Ishikawa (cell line): ENCODE data around the gene PROC.
A peak's percentile ranks its signal among the peaks of the same experiment; 100 is the strongest.

ENCODE experiments used
- CEBPB ChIP-seq: IDR thresholded peaks from 2 replicates; pipeline ENCODE4 v1.6.1; 2012
- CREB1 ChIP-seq: IDR thresholded peaks from 2 replicates; pipeline ENCODE4 v1.6.1; 2012; ENCODE audit warnings: low read depth
- EGR1 ChIP-seq: IDR thresholded peaks from 2 replicates; pipeline ENCODE4 v1.6.1; 2012
- EP300 ChIP-seq: IDR thresholded peaks from 2 replicates; pipeline ENCODE4 v1.6.1; 2012; ENCODE audit warnings: borderline replicate concordance
- FOXM1 ChIP-seq: IDR thresholded peaks from 2 replicates; pipeline ENCODE4 v1.6.1; 2012; ENCODE audit warnings: low read depth, borderline replicate concordance
- MAX ChIP-seq: IDR thresholded peaks from 2 replicates; pipeline ENCODE4 v1.6.1; 2012
- NFIC ChIP-seq: IDR thresholded peaks from 2 replicates; pipeline ENCODE4 v1.6.1; 2012
- RAD21 ChIP-seq: IDR thresholded peaks from 2 replicates; pipeline ENCODE4 v1.6.1; 2012; ENCODE audit warnings: low read depth
- TAF1 ChIP-seq: IDR thresholded peaks from 2 replicates; pipeline ENCODE4 v1.6.1; 2012; ENCODE audit warnings: low read depth, mild to moderate bottlenecking
- TCF12 ChIP-seq: IDR thresholded peaks from 2 replicates; pipeline ENCODE4 v1.6.1; 2012; ENCODE audit warnings: low read depth
- TEAD4 ChIP-seq: IDR thresholded peaks from 2 replicates; pipeline ENCODE4 v1.6.1; 2012
- YY1 ChIP-seq: IDR thresholded peaks from 2 replicates; pipeline ENCODE4 v1.6.1; 2012; ENCODE audit warnings: low read depth
- ZBTB7A ChIP-seq: IDR thresholded peaks from 2 replicates; pipeline ENCODE4 v1.6.1; 2012; ENCODE audit warnings: low read depth
- TF ChIP-seq, protein P1 (sequence below): IDR thresholded peaks from 2 replicates; pipeline ENCODE4 v1.6.1; 2012; ENCODE audit warnings: low read depth, mild to moderate bottlenecking
- TF ChIP-seq, protein P2 (sequence below): IDR thresholded peaks from 2 replicates; pipeline ENCODE4 v1.6.1; 2012

Gene PROC

DNA sequence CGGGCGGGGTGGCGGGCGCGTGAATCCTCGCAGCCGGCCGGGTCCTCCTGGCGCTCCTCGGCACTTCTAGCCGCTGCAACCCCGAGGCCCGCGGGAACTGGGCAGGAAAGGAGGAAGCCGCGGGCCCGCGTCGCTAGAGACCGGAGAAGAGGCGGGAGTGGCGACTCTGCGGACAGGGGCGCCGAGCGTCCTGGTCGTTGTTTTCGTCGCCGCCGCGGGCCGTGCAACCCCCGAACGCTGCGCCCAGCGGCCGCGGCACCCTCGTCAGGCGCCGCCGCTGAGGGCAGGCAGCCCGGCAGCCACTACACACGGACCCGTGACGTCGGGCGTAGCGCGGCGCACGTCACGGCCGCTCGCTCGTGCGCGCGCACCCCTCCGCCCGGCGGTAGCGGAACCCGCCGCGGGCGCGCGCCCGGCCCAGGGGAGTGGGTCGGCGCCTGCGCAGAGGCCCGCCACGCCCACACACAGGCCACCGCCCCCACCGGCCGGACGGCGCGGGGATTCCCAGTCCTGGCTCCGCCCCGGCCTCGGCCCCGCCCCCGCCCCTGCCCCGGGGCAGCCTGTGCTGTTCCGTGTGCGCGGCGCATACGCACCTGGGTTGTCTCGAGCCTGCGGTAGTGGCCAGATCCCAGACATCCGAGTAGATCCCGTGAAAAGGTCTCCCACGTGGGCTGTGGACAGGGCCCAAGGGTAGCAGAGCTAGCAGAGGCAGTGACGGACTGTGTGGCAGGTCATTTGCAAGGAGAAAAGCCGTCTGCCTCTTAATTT is 30.4 kb upstream of the PROC start, which contains the start of gene MAP3K2:
MAP3K2 (minus strand) TSS at position 321 of the 768 bp plus-strand sequence. CDS start 44,846 bp downstream, outside the sequence.
- TF ChIP-seq CREB1 (peak; percentile 82), EGR1 (peak; percentile 81), EP300 (peak; percentile 43; the same call in 1 of the 2 replicates), TAF1 (peak; percentile 48), MAX (no peak; the same call in 1 of the 2 replicates), TEAD4 (no peak), NFIC (0 out of 2 replicates have a peak, but pooled peaks have one; percentile 14), CEBPB (no peak), YY1 (peak; percentile 79), ZBTB7A (no peak; the same call in 1 of the 2 replicates), RAD21 (no peak)
- TF ChIP-seq, protein P1, sequence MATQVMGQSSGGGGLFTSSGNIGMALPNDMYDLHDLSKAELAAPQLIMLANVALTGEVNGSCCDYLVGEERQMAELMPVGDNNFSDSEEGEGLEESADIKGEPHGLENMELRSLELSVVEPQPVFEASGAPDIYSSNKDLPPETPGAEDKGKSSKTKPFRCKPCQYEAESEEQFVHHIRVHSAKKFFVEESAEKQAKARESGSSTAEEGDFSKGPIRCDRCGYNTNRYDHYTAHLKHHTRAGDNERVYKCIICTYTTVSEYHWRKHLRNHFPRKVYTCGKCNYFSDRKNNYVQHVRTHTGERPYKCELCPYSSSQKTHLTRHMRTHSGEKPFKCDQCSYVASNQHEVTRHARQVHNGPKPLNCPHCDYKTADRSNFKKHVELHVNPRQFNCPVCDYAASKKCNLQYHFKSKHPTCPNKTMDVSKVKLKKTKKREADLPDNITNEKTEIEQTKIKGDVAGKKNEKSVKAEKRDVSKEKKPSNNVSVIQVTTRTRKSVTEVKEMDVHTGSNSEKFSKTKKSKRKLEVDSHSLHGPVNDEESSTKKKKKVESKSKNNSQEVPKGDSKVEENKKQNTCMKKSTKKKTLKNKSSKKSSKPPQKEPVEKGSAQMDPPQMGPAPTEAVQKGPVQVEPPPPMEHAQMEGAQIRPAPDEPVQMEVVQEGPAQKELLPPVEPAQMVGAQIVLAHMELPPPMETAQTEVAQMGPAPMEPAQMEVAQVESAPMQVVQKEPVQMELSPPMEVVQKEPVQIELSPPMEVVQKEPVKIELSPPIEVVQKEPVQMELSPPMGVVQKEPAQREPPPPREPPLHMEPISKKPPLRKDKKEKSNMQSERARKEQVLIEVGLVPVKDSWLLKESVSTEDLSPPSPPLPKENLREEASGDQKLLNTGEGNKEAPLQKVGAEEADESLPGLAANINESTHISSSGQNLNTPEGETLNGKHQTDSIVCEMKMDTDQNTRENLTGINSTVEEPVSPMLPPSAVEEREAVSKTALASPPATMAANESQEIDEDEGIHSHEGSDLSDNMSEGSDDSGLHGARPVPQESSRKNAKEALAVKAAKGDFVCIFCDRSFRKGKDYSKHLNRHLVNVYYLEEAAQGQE: no peak
- TF ChIP-seq, protein P2, sequence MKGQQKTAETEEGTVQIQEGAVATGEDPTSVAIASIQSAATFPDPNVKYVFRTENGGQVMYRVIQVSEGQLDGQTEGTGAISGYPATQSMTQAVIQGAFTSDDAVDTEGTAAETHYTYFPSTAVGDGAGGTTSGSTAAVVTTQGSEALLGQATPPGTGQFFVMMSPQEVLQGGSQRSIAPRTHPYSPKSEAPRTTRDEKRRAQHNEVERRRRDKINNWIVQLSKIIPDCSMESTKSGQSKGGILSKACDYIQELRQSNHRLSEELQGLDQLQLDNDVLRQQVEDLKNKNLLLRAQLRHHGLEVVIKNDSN: 0 out of 2 replicates have a peak, but pooled peaks have one; percentile 16

DNA sequence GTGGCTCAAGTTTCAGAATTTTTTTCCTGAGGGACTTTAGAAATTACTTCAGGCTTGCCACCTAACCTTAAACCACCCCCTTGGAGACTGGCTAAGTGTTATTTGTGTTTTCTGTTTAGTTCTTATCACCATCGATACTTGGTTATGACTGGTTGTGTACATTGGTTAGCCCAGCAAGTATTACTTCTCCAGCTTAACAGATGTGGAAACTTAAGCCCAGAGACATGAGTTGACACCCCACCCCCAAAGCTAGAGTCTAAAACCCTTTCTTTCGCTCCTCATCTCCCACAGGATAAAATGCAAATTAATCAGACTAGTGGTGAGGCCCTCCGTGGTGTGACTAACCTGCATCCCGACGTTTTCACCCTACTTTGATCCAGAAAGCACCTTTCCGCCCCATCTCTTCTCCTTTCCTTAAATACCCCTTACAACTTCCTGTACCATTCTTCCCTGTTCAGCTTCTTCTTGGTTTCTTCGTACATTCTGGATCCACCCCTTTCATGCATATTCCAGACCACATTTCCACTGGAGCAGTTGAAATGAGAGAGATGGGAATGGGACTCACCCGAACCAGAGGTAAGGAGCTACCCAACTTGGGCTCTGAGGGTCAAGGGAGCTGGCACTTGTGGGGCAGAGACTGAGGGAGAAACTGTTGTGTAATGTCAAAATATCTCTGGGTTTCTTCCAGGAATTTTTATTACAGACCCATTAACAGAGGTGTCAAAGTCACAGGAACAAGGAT is 29.6 kb upstream of the PROC start:
- TF ChIP-seq YY1 (no peak), RAD21 (no peak)
- TF ChIP-seq, protein P2: no peak

DNA sequence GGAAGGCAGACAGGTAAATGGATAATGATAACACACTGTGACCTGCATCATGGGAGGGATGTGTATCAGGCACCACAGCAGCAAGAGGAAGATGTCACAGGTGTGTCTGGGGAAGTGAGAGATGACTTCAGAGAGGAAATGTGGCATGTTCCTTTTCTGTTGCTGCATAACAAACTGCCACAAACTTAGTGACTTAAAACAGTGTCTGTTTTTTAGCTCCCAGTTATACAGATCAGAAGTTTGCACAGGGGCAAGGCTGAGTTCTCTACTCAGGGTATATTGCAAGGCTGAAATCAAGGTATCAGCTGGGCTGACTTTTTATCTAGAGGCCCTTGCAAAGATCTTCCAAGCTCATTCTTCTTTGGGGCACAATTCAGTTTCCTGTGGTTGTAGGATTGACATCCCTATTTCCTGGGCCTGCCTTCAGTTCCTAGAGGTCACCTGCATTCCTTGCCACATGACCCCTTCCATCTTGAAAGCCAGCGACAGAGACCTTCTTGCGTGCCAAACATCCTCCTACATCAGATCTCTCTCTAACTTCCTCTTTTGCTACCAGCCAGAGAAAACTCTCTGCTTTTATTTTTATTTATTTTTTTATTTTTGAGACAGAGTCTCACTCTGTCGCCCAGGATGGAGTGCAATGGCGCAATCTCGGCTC is 28.3 kb upstream of the PROC start:
- TF ChIP-seq FOXM1 (no peak), TAF1 (no peak), EP300 (no peak), YY1 (no peak), MAX (no peak), CEBPB (no peak), TEAD4 (no peak), ZBTB7A (no peak), TCF12 (no peak), EGR1 (no peak), CREB1 (no peak), NFIC (no peak), RAD21 (no peak)
- TF ChIP-seq, protein P1: no peak
- TF ChIP-seq, protein P2: no peak

- TF ChIP-seq TCF12 (no peak), NFIC (no peak), RAD21 (no peak), TEAD4 (no peak), EP300 (no peak), CEBPB (no peak), EGR1 (no peak)
- TF ChIP-seq, protein P1: no peak
Observed at GRCh38 chr2:127392133-127392827, 25.9 kb upstream of the PROC start.
